ENCODE results near the gene KRT33B.
"Not testable (repeated sequence)": the region's sequence is repeated elsewhere in the genome, so short reads cannot be mapped to it uniquely, and the experiment has no call there.

The KRT33B gene

GRCh38 chr17:41347869-41348760, 21.5 kb downstream of the KRT33B start:
- Mint-ChIP-seq H3K27me3 (ENCODE audit: low read depth) (peaks cover 11% of the 10 kb centered on the region), H3K4me3 (no peak overlapping the region), H3K27ac (no peak overlapping the region), H3K36me3 (ENCODE audit: low read depth) (no peaks in the 10 kb centered on the region), H3K9me3 (peaks cover 3% of the 10 kb centered on the region), H3K4me1 (ENCODE audit: low read depth) (peaks cover 3% of the 10 kb centered on the region)
- no peak for DNase-seq (ENCODE audit: low spot score)

GRCh38 chr17:41346421-41346820, 23.2 kb downstream of the KRT33B start:
- H3K9me3 Mint-ChIP-seq, result peaks cover 14% of the 10 kb centered on the region
- H3K27me3 Mint-ChIP-seq (ENCODE audit: low read depth), result peaks cover 13% of the 10 kb centered on the region
- not testable (repeated sequence) for H3K27ac Mint-ChIP-seq; H3K36me3 Mint-ChIP-seq (ENCODE audit: low read depth); H3K4me3 Mint-ChIP-seq; DNase-seq (ENCODE audit: low spot score)
- H3K4me1 Mint-ChIP-seq (ENCODE audit: low read depth), result peaks cover 11% of the 10 kb centered on the region

DNA sequence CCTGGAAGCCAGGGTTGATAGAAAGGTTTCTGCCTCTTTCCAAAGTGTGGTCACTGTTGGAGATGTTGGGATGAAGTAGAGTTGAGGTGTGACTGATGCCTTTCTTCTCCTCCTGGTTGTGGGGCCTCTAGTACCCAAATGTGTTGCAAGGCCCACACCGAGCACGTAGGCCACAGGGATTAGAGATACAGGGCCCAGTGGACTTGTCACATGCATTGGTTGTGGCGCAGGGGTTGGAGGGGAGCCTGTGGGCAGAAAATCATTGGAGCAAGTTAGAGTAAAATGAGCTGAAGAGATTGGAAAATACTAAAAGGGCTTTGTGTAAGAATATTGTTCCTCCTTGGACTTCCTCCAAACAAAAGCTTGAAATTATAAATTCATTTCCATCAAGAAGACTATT, 23.6 kb downstream of the KRT33B start:
- Mint-ChIP-seq H3K27me3 (ENCODE audit: low read depth) (peaks cover 13% of the 10 kb centered on the region), H3K27ac (no peak overlapping the region), H3K4me3 (no peak overlapping the region), H3K4me1 (ENCODE audit: low read depth) (peaks cover 15% of the 10 kb centered on the region), H3K36me3 (ENCODE audit: low read depth) (peaks cover 4% of the 10 kb centered on the region), H3K9me3 (peaks cover 14% of the 10 kb centered on the region)
- no peak for DNase-seq (ENCODE audit: low spot score)

GRCh38 chr17:41343029-41343428, 26.6 kb downstream of the KRT33B start:
- Mint-ChIP-seq H3K36me3 (ENCODE audit: low read depth) (peaks cover 4% of the 10 kb centered on the region), H3K27ac (no peak overlapping the region), H3K9me3 (peaks cover 14% of the 10 kb centered on the region), H3K4me3 (no peak overlapping the region), H3K27me3 (ENCODE audit: low read depth) (peaks cover 24% of the 10 kb centered on the region), H3K4me1 (ENCODE audit: low read depth) (peaks cover 37% of the 10 kb centered on the region)
- no peak for DNase-seq (ENCODE audit: low spot score)

GRCh38 chr17:41340934-41341861, 28.4 kb downstream of the KRT33B start:
- peaks cover 14% of the 10 kb centered on the region for H3K9me3 Mint-ChIP-seq
- H3K27me3 Mint-ChIP-seq (ENCODE audit: low read depth), result peaks cover 30% of the 10 kb centered on the region
- peak overlapping the region; percentile 41 for H3K4me3 Mint-ChIP-seq
- H3K36me3 Mint-ChIP-seq (ENCODE audit: low read depth), result peaks cover 4% of the 10 kb centered on the region
- H3K27ac Mint-ChIP-seq, result peak overlapping the region; percentile 85
- DNase-seq (ENCODE audit: low spot score), result peak; percentile 20
- H3K4me1 Mint-ChIP-seq (ENCODE audit: low read depth), result peaks cover 37% of the 10 kb centered on the region

DNA sequence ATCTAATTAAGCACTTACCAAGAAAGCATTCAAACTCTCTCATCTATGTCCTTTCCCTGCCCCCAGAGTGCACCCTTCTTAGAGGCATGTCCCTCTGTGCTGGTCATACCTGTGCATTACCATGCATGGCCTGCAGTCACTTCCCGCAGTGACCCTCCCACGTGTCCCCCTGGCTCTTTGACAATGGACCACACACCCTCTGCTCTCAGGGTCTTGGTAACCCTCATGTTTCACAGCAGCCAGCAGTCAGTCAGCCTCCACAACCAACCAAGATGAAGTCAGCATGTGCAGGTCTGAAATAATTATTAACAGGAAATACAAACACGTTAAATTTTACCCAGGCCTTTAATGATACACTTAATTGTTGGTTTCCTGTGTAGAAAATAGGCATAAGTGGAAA, 29.1 kb downstream of the KRT33B start:
- peaks cover 4% of the 10 kb centered on the region for H3K36me3 Mint-ChIP-seq (ENCODE audit: low read depth)
- H3K4me3 Mint-ChIP-seq, result peak overlapping the region; percentile 6
- no peak for DNase-seq (ENCODE audit: low spot score)
- H3K27ac Mint-ChIP-seq, result peak overlapping the region; percentile 13
- H3K9me3 Mint-ChIP-seq, result peaks cover 14% of the 10 kb centered on the region
- H3K4me1 Mint-ChIP-seq (ENCODE audit: low read depth), result peaks cover 37% of the 10 kb centered on the region
- peaks cover 34% of the 10 kb centered on the region for H3K27me3 Mint-ChIP-seq (ENCODE audit: low read depth)

DNA sequence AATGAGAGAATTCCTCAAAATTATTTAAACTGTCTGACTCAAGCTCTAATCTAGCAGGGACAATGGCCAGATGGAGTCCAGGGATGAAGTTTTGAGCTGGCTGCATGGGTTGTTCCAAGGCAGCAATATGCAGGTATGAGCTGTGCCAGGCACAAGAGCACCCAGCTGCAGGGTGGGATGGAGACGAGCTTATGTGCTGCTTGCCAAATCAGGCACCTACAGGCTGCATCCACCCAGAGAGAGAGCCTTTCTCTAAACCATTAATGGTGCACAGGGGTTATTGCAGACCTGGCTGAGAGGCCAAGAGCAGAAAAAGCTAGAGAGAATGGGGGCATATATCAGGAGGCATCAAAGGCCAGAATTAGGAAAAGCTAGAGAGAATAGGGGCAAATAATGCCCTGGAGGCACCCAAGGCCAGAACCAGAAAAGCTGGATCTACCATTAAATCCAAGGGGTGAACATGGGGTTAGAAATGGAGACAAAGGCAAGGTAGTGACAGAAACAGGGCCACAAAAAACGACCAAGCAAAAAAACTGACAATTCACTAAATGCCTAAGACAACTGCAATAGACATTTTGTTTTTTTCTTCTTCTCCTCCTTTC, 29.9 kb downstream of the KRT33B start:
- Mint-ChIP-seq H3K4me3 (peak overlapping the region; percentile 6), H3K9me3 (peaks cover 14% of the 10 kb centered on the region), H3K27me3 (ENCODE audit: low read depth) (peaks cover 35% of the 10 kb centered on the region), H3K36me3 (ENCODE audit: low read depth) (peaks cover 4% of the 10 kb centered on the region), H3K4me1 (ENCODE audit: low read depth) (peaks cover 39% of the 10 kb centered on the region), H3K27ac (peak overlapping the region; percentile 71)
- no peak for DNase-seq (ENCODE audit: low spot score)

DNA sequence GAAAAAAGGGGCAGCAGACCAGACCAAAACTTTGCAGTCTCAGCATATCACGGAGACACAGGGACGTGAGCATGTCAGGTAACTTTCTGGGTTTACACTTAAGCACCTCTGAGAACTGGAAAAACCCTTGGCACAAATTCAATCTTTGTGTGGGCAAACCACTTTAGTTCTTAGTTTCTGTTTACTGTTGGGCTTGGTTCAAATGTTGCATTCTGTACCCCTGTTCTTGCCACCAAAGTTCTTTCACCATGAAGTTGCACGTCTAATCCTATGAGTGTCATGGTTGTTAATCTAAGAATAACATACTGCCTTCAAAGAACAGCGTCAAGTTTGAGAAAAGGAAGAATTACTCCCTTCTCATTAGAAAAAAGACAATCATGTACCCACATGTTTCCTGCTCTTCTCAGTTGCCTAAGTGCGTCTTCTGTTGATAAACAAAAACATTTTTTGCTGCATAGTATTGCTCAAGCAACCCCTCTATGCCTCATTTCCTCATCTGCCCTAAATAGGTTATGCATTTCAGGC, 30.6 kb downstream of the KRT33B start:
- Mint-ChIP-seq H3K9me3 (peaks cover 14% of the 10 kb centered on the region), H3K27ac (peak overlapping the region; percentile 71), H3K4me3 (peak overlapping the region; percentile 32), H3K27me3 (ENCODE audit: low read depth) (peaks cover 33% of the 10 kb centered on the region), H3K4me1 (ENCODE audit: low read depth) (peaks cover 39% of the 10 kb centered on the region), H3K36me3 (ENCODE audit: low read depth) (peaks cover 4% of the 10 kb centered on the region)
- DNase-seq (ENCODE audit: low spot score), result no peak

- no peaks in the 10 kb centered on the region for H3K9me3 Mint-ChIP-seq
- H3K4me3 Mint-ChIP-seq, result no peak overlapping the region
- peaks cover 22% of the 10 kb centered on the region for H3K4me1 Mint-ChIP-seq (ENCODE audit: low read depth)
- H3K27ac Mint-ChIP-seq, result peak overlapping the region; percentile 40
- no peaks in the 10 kb centered on the region for H3K36me3 Mint-ChIP-seq (ENCODE audit: low read depth)
- peaks cover 20% of the 10 kb centered on the region for H3K27me3 Mint-ChIP-seq (ENCODE audit: low read depth)
- DNase-seq (ENCODE audit: low spot score), result no peak
Observed at GRCh38 chr17:41335747-41336146, 33.9 kb downstream of the KRT33B start.

DNA sequence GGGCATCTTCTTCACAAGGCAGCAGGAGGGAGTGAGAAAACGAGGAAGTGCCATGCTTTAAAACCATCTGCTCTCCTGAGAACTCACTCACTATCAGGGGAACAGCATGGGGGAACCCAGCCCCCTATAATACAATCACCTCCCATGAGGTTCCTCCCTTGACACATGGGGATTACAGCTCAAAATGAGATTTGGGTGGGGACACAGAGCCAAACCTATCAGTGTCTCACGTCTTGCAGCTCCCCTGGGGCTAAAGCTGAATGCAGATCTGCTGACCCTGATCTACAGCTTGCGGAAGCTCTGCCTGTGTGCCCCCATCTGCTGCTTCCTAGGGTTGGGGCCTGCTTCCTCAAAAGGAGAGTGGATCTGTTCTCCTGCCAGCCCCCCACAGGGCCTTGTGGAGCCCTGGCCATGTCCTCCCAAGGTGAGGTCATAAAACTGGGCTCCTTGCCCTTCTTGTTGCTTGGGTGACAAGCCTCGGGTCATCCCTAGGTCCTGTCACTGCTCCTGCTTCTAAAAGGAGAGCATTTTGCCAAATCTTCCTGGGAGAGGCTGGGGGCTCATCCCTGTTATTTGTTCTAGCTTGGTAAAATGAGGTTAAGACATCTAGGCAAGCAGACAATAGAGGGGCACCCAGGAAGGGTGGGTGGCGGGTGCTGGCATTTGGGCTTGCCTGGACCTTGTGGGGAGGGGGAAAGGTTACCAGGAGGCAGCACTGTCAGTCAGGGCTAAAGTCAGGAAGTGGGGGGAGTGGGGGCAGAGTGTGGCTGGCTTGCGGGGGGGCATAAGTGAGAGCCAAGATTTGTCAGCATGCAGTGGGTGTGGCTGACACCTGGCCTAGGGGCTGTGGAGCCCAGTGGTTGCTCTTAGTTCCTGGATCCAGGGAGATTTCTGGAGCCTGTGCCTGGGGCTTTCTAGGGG, 35.0 kb downstream of the KRT33B start:
- no peak for DNase-seq (ENCODE audit: low spot score)
- Mint-ChIP-seq H3K4me3 (no peak overlapping the region), H3K27me3 (ENCODE audit: low read depth) (peaks cover 14% of the 10 kb centered on the region), H3K9me3 (no peaks in the 10 kb centered on the region), H3K4me1 (ENCODE audit: low read depth) (peaks cover 12% of the 10 kb centered on the region), H3K27ac (no peak overlapping the region), H3K36me3 (ENCODE audit: low read depth) (no peaks in the 10 kb centered on the region)

- no peaks in the 10 kb centered on the region for H3K9me3 Mint-ChIP-seq
- H3K27ac Mint-ChIP-seq, result no peak overlapping the region
- H3K27me3 Mint-ChIP-seq (ENCODE audit: low read depth), result peaks cover 11% of the 10 kb centered on the region
- H3K36me3 Mint-ChIP-seq (ENCODE audit: low read depth), result no peaks in the 10 kb centered on the region
- no peak for DNase-seq (ENCODE audit: low spot score)
- peaks cover 4% of the 10 kb centered on the region for H3K4me1 Mint-ChIP-seq (ENCODE audit: low read depth)
- H3K4me3 Mint-ChIP-seq, result no peak overlapping the region
Observed at GRCh38 chr17:41333836-41334235, 35.8 kb downstream of the KRT33B start.

- H3K36me3 Mint-ChIP-seq (ENCODE audit: low read depth), result no peaks in the 10 kb centered on the region
- H3K9me3 Mint-ChIP-seq, result no peaks in the 10 kb centered on the region
- peaks cover 2% of the 10 kb centered on the region for H3K4me1 Mint-ChIP-seq (ENCODE audit: low read depth)
- H3K27ac Mint-ChIP-seq, result no peak overlapping the region
- no peak overlapping the region for H3K4me3 Mint-ChIP-seq
- peaks cover 11% of the 10 kb centered on the region for H3K27me3 Mint-ChIP-seq (ENCODE audit: low read depth)
- DNase-seq (ENCODE audit: low spot score), result no peak
Observed at GRCh38 chr17:41333098-41333497, 36.5 kb downstream of the KRT33B start.

GRCh38 chr17:41332239-41332638, 37.4 kb downstream of the KRT33B start:
- H3K36me3 Mint-ChIP-seq (ENCODE audit: low read depth), result no peaks in the 10 kb centered on the region
- H3K27me3 Mint-ChIP-seq (ENCODE audit: low read depth), result peaks cover 8% of the 10 kb centered on the region
- H3K9me3 Mint-ChIP-seq, result no peaks in the 10 kb centered on the region
- no peak overlapping the region for H3K27ac Mint-ChIP-seq
- peaks cover 2% of the 10 kb centered on the region for H3K4me1 Mint-ChIP-seq (ENCODE audit: low read depth)
- no peak for DNase-seq (ENCODE audit: low spot score)
- no peak overlapping the region for H3K4me3 Mint-ChIP-seq
